Ovary (tissue), 3 donors: Measurements from ENCODE around the gene NXPH3.

ENCODE experiments used
- EP300 ChIP-seq: sonication (generic); formaldehyde crosslinking; IDR thresholded peaks from one replicate; pipeline ENCODE4 v1.6.1; 2017; ENCODE audit warnings: antibody characterized with exemption
- TF ChIP-seq, protein P1 (sequence below), 3 donors: fragments of 450-650 bp in 2 of 3; fragments of 200-600 bp in 1 of 3; IDR thresholded peaks; one replicate each; pipeline versions ENCODE4 v1.5.1 to v1.8.0; 2016 to 2022; ENCODE audit warnings: antibody characterized with exemption in 3 of 3, mild to moderate bottlenecking in 1 of 3
- donor health status: DM: no; HTN: no; CAD: no.

DNA sequence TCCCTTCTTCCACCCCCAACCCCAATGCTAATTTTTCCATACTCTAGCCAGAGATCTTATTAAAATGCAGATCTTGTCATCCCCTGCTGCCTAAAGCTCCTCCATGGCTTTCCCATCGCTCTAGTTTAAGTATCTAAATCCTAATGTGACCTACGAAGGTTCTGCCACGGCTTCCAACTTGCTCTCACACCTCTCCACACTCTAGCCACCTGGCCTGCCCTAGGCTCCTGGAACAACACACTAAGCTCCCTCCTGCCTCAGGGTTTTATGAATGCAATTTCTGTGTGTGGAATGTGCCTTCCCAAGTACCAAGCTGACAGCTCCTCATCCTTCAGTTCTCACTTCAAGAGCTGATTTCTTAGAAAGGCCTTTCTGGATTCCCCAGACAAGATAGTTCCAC, 16.6 kb downstream of the NXPH3 start:
- TF ChIP-seq, protein P1, sequence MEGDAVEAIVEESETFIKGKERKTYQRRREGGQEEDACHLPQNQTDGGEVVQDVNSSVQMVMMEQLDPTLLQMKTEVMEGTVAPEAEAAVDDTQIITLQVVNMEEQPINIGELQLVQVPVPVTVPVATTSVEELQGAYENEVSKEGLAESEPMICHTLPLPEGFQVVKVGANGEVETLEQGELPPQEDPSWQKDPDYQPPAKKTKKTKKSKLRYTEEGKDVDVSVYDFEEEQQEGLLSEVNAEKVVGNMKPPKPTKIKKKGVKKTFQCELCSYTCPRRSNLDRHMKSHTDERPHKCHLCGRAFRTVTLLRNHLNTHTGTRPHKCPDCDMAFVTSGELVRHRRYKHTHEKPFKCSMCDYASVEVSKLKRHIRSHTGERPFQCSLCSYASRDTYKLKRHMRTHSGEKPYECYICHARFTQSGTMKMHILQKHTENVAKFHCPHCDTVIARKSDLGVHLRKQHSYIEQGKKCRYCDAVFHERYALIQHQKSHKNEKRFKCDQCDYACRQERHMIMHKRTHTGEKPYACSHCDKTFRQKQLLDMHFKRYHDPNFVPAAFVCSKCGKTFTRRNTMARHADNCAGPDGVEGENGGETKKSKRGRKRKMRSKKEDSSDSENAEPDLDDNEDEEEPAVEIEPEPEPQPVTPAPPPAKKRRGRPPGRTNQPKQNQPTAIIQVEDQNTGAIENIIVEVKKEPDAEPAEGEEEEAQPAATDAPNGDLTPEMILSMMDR (IDR thresholded peaks at IDR 0.05): no peak
- no peak for TF ChIP-seq EP300
